ENCODE data around the gene QPRT. TPM values are rescaled to one million over a fixed set of nuclear protein-coding genes. Genes with fewer than 3 reads are reported as not detected.

The QPRT gene
- total RNA-seq, 1 experiment from 2014 or later: 138 TPM

DNA sequence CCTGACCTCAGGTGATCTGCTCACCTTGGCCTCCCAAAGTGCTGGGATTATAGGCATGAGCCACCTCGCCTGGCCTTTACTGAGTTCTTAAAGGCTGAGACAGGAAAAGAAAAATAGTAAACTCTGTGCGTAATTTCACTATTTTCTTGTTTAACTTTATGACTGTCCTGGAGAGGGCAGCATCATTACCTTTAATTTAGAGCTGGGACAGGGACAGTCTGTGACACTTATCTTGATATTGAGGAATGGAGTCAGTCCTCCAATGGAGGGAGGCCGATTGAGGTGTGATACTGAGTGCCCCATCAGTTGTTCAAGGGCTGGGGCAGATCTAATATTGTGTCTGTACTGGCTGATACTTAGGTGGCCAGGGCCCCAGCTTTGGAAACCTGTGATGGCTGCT, 37.4 kb upstream of the QPRT start:
- Mint-ChIP-seq H3K4me3 (no peak overlapping the region), H3K9me3 (peaks cover 5% of the 10 kb centered on the region; the same call in 1 of the 2 replicates), H3K27ac (peak overlapping the region; percentile 8; the same call in 1 of the 2 replicates), H3K36me3 (no peaks in the 10 kb centered on the region), H3K4me1 (peaks cover 3% of the 10 kb centered on the region; the same call in 1 of the 2 replicates), H3K27me3 (ENCODE audit: low read depth) (no peaks in the 10 kb centered on the region; the same call in 1 of the 2 replicates)
- POLR2A ChIA-PET: no interaction called here
- ATAC-seq: no peak
- CTCF ChIA-PET: interaction anchor here (0.6 to 1.3 kb wide), 9 partner anchors 36 to 149 kb away, joined by 3 to 8 read pairs (median 4); partner anchors contain the start of gene QPRT
- DNase-seq (ENCODE audit: low spot score): no peak
- TF ChIP-seq HMGA2 (CRISPR knock-in tag; IDR thresholded peaks at IDR 0.05): no peak
- TF ChIP-seq E2F1 (CRISPR knock-in tag; IDR thresholded peaks at IDR 0.05): no peak
- TF ChIP-seq FOXJ3 (CRISPR knock-in tag; IDR thresholded peaks at IDR 0.05; ENCODE audit: borderline replicate concordance): no peak
- no peak for TF ChIP-seq ZMAT4 (CRISPR knock-in tag; IDR thresholded peaks at IDR 0.05)
- no peak for TF ChIP-seq CBFB (CRISPR knock-in tag; IDR thresholded peaks at IDR 0.05; ENCODE audit: low read depth)
- no peak for TF ChIP-seq KAT7 (CRISPR knock-in tag; IDR thresholded peaks at IDR 0.05; ENCODE audit: borderline replicate concordance)
- TF ChIP-seq, protein P1, sequence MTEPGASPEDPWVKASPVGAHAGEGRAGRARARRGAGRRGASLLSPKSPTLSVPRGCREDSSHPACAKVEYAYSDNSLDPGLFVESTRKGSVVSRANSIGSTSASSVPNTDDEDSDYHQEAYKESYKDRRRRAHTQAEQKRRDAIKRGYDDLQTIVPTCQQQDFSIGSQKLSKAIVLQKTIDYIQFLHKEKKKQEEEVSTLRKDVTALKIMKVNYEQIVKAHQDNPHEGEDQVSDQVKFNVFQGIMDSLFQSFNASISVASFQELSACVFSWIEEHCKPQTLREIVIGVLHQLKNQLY (CRISPR knock-in tag; IDR thresholded peaks at IDR 0.05): no peak
- TF ChIP-seq, protein P2, sequence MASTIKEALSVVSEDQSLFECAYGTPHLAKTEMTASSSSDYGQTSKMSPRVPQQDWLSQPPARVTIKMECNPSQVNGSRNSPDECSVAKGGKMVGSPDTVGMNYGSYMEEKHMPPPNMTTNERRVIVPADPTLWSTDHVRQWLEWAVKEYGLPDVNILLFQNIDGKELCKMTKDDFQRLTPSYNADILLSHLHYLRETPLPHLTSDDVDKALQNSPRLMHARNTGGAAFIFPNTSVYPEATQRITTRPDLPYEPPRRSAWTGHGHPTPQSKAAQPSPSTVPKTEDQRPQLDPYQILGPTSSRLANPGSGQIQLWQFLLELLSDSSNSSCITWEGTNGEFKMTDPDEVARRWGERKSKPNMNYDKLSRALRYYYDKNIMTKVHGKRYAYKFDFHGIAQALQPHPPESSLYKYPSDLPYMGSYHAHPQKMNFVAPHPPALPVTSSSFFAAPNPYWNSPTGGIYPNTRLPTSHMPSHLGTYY (CRISPR knock-in tag; IDR thresholded peaks at IDR 0.05): no peak
- TF ChIP-seq NFYB (CRISPR knock-in tag; conservative IDR thresholded peaks at IDR 0.05; ENCODE audit: low read depth): no peak
- no peak for TF ChIP-seq ZBTB21 (CRISPR knock-in tag; IDR thresholded peaks at IDR 0.05; ENCODE audit: borderline replicate concordance)
- TF ChIP-seq ZNF532 (CRISPR knock-in tag; IDR thresholded peaks at IDR 0.05; ENCODE audit: borderline replicate concordance): no peak
- TF ChIP-seq ZNF396 (CRISPR knock-in tag; IDR thresholded peaks at IDR 0.05; ENCODE audit: borderline replicate concordance): no peak

- H3K36me3 Mint-ChIP-seq: no peaks in the 10 kb centered on the region
- H3K4me1 Mint-ChIP-seq: peaks cover 3% of the 10 kb centered on the region; the same call in 1 of the 2 replicates
- ATAC-seq (no peak), DNase-seq (ENCODE audit: low spot score) (no peak)
- CTCF ChIA-PET: interaction anchor here (0.9 to 1.2 kb wide), 2 partner anchors 31 to 48 kb away, joined by 4 to 5 read pairs; no protein-coding TSS in a partner anchor
- no peaks in the 10 kb centered on the region; the same call in 1 of the 2 replicates for H3K27me3 Mint-ChIP-seq (ENCODE audit: low read depth)
- H3K4me3 Mint-ChIP-seq: no peak overlapping the region
- no peak for TF ChIP-seq GTF2I (CRISPR knock-in tag; conservative IDR thresholded peaks at IDR 0.05)
- TF ChIP-seq CBFB (CRISPR knock-in tag; IDR thresholded peaks at IDR 0.05; ENCODE audit: low read depth): no peak
- TF ChIP-seq ZNF121 (CRISPR knock-in tag; IDR thresholded peaks at IDR 0.05): peak; percentile 44; the same call in 1 of the 2 replicates
- no peak for TF ChIP-seq E2F1 (CRISPR knock-in tag; IDR thresholded peaks at IDR 0.05)
- no peak for TF ChIP-seq TCF7 (CRISPR knock-in tag; IDR thresholded peaks at IDR 0.05; ENCODE audit: low read depth)
- TF ChIP-seq CREM (CRISPR knock-in tag; IDR thresholded peaks at IDR 0.05): no peak
- TF ChIP-seq NFE2L1 (CRISPR knock-in tag; IDR thresholded peaks at IDR 0.05): no peak
- no peak for TF ChIP-seq GRHL2 (CRISPR knock-in tag; IDR thresholded peaks at IDR 0.05; ENCODE audit: insufficient replicate concordance, severe bottlenecking)
- H3K9me3 Mint-ChIP-seq: peaks cover 5% of the 10 kb centered on the region; the same call in 1 of the 2 replicates
- no peak overlapping the region for H3K27ac Mint-ChIP-seq
- POLR2A ChIA-PET: no interaction called here
Measured at GRCh38 chr16:29643596-29643995, 35.4 kb upstream of the QPRT start.
